ENCODE data around the gene CT45A3. TPM values are rescaled to one million over a fixed set of nuclear protein-coding genes. Genes with fewer than 3 reads are reported as not detected.
"Not testable (repeated sequence)": the region's sequence is repeated elsewhere in the genome, so short reads cannot be mapped to it uniquely, and the experiment has no call there.

The CT45A3 gene
- not detected for polyA plus RNA-seq
- long read RNA-seq, donor 1: 0 reads
- long read RNA-seq, donor 2: 0 reads
- long read RNA-seq, donor 3: 0 reads
- long read RNA-seq, donor 4: 0 reads
- long read RNA-seq, donor 5: 0 reads
- long read RNA-seq, donor 6: 0 reads
- long read RNA-seq, donor 7: 0 reads
- long read RNA-seq, donor 8: 0 reads
- long read RNA-seq, donor 9: 0 reads
- long read RNA-seq, donor 10: 0 reads

DNA sequence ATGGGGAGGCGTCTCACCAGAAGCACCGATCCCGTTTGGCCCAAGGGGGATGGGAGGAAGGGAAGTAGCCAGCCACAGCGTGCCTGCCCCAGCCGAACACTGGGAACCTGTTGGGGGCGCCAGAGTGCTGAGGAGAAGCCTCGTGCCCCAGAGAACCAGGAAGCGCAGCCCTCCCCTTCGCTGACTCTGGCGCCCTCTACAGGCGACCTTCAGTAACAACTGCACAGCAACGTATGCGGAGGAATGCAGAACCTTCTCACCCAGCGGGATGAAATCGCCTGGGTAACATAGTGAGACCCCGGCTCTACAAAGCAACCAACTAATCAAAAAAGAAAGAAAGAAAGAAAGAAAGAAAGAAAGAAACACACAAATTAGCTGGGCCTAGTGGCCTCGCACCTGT, at the start of gene CT45A3:
Gene CT45A3 (minus strand): TSS at position 101 of the 400 bp plus-strand sequence. CDS start 3,747 bp downstream, outside the sequence.
- DNase-seq; H3K4me1 ChIP-seq (ENCODE audit: control insufficient read depth in 3 of 3, insufficient read depth in 2 of 3, low read depth in 1 of 3, low read length in 2 of 3); FAIRE-seq; H3K27me3 ChIP-seq (ENCODE audit: control insufficient read depth in 3 of 3, insufficient read depth in 3 of 3, low read length in 3 of 3); H3K9me3 ChIP-seq (ENCODE audit: control insufficient read depth in 2 of 2, insufficient read depth in 1 of 2, low read depth in 1 of 2, low read length in 1 of 2); H3K36me3 ChIP-seq (ENCODE audit: control insufficient read depth in 3 of 3, insufficient read depth in 2 of 3, low read depth in 1 of 3, low read length in 3 of 3); H3K27ac ChIP-seq (ENCODE audit: low read depth in 1 of 3, low read length in 2 of 3); H3K4me3 ChIP-seq (ENCODE audit: low read depth in 1 of 3, low read length in 3 of 3): not testable (repeated sequence)
- no CpG with 5 or more reads among the region's 17 CpGs for WGBS, 3 donors

- not testable (repeated sequence) for H3K27ac ChIP-seq (ENCODE audit: low read depth in 1 of 3, low read length in 2 of 3); H3K27me3 ChIP-seq (ENCODE audit: control insufficient read depth in 3 of 3, insufficient read depth in 3 of 3, low read length in 3 of 3); FAIRE-seq; H3K9me3 ChIP-seq (ENCODE audit: control insufficient read depth in 2 of 2, insufficient read depth in 1 of 2, low read depth in 1 of 2, low read length in 1 of 2); H3K4me1 ChIP-seq (ENCODE audit: control insufficient read depth in 3 of 3, insufficient read depth in 2 of 3, low read depth in 1 of 3, low read length in 2 of 3); DNase-seq; H3K36me3 ChIP-seq (ENCODE audit: control insufficient read depth in 3 of 3, insufficient read depth in 2 of 3, low read depth in 1 of 3, low read length in 3 of 3); H3K4me3 ChIP-seq (ENCODE audit: low read depth in 1 of 3, low read length in 3 of 3)
- WGBS, 3 donors: no CpG with 5 or more reads among the region's 16 CpGs
Observed at GRCh38 chrX:135802687-135803086, 34.7 kb upstream of the CT45A3 start, which contains the start of gene CT45A6. CT45A6 (minus strand) TSS chrX:135802787; CDS start chrX:135798993, 3,794 bp downstream.

DNA sequence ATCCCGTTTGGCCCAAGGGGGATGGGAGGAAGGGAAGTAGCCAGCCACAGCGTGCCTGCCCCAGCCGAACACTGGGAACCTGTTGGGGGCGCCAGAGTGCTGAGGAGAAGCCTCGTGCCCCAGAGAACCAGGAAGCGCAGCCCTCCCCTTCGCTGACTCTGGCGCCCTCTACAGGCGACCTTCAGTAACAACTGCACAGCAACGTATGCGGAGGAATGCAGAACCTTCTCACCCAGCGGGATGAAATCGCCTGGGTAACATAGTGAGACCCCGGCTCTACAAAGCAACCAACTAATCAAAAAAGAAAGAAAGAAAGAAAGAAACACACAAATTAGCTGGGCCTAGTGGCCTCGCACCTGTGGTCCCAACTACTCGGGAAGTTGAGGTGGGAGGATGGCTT, 17.4 kb upstream of the CT45A3 start, which contains the start of gene CT45A5:
Gene CT45A5 (minus strand): TSS at position 101 of the 400 bp plus-strand sequence. CDS start 3,774 bp downstream, outside the sequence.
- not testable (repeated sequence) for H3K27ac ChIP-seq (ENCODE audit: low read depth in 1 of 3, low read length in 2 of 3); FAIRE-seq; H3K9me3 ChIP-seq (ENCODE audit: control insufficient read depth in 2 of 2, insufficient read depth in 1 of 2, low read depth in 1 of 2, low read length in 1 of 2); H3K4me1 ChIP-seq (ENCODE audit: control insufficient read depth in 3 of 3, insufficient read depth in 2 of 3, low read depth in 1 of 3, low read length in 2 of 3); H3K27me3 ChIP-seq (ENCODE audit: control insufficient read depth in 3 of 3, insufficient read depth in 3 of 3, low read length in 3 of 3); H3K36me3 ChIP-seq (ENCODE audit: control insufficient read depth in 3 of 3, insufficient read depth in 2 of 3, low read depth in 1 of 3, low read length in 3 of 3); DNase-seq; H3K4me3 ChIP-seq (ENCODE audit: low read depth in 1 of 3, low read length in 3 of 3)
- WGBS, 3 donors: no CpG with 5 or more reads among the region's 16 CpGs

DNA sequence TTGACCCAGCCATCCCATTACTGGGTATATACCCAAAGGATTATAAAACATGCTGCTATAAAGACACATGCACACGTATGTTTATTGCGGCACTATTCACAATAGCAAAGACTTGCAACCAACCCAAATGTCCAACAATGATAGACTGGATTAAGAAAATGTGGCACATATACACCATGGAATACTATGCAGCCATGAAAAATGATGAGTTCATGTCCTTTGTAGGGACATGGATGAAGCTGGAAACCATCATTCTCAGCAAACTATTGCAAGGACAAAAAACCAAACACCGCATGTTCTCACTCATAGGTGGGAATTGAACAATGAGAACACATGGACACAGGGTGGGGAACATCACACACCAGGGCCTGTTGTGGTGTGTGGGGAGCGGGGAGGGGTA, 23.3 kb downstream of the CT45A3 start:
- not testable (repeated sequence) for H3K27ac ChIP-seq (ENCODE audit: low read depth in 1 of 3, low read length in 2 of 3); DNase-seq; FAIRE-seq; H3K4me1 ChIP-seq (ENCODE audit: control insufficient read depth in 3 of 3, insufficient read depth in 2 of 3, low read depth in 1 of 3, low read length in 2 of 3); H3K27me3 ChIP-seq (ENCODE audit: control insufficient read depth in 3 of 3, insufficient read depth in 3 of 3, low read length in 3 of 3); H3K4me3 ChIP-seq (ENCODE audit: low read depth in 1 of 3, low read length in 3 of 3); H3K9me3 ChIP-seq (ENCODE audit: control insufficient read depth in 2 of 2, insufficient read depth in 1 of 2, low read depth in 1 of 2, low read length in 1 of 2); H3K36me3 ChIP-seq (ENCODE audit: control insufficient read depth in 3 of 3, insufficient read depth in 2 of 3, low read depth in 1 of 3, low read length in 3 of 3)
- WGBS, 3 donors: 86 to 95% (median 89%) methylated on average over 3 of the region's 4 CpGs

GRCh38 chrX:135741192-135741715, 26.7 kb downstream of the CT45A3 start:
- WGBS, 3 donors: 85 to 93% (median 93%) methylated on average over 19 to 23 of the region's 23 CpGs
- FAIRE-seq: no peak
- H3K27me3 ChIP-seq (ENCODE audit: control insufficient read depth in 3 of 3, insufficient read depth in 3 of 3, low read length in 3 of 3): no peaks in the 10 kb centered on the region
- no peaks in the 10 kb centered on the region for H3K9me3 ChIP-seq (ENCODE audit: control insufficient read depth in 2 of 2, insufficient read depth in 1 of 2, low read depth in 1 of 2, low read length in 1 of 2)
- H3K4me1 ChIP-seq (ENCODE audit: control insufficient read depth in 3 of 3, insufficient read depth in 2 of 3, low read depth in 1 of 3, low read length in 2 of 3): no peaks in the 10 kb centered on the region
- no peaks in the 10 kb centered on the region for H3K36me3 ChIP-seq (ENCODE audit: control insufficient read depth in 3 of 3, insufficient read depth in 2 of 3, low read depth in 1 of 3, low read length in 3 of 3)
- no peak overlapping the region for H3K27ac ChIP-seq (ENCODE audit: low read depth in 1 of 3, low read length in 2 of 3)
- DNase-seq: no peak
- no peak overlapping the region for H3K4me3 ChIP-seq (ENCODE audit: low read depth in 1 of 3, low read length in 3 of 3)

GRCh38 chrX:135740681-135741149, 27.3 kb downstream of the CT45A3 start:
- no peaks in the 10 kb centered on the region for H3K27me3 ChIP-seq (ENCODE audit: control insufficient read depth in 3 of 3, insufficient read depth in 3 of 3, low read length in 3 of 3)

GRCh38 chrX:135737366-135738071, 30.5 kb downstream of the CT45A3 start:
- WGBS, 3 donors: 37 to 48% (median 42%) methylated on average over 4 of the region's 4 CpGs
- Histone ChIP-seq H3K4me3 (ENCODE audit: low read depth in 1 of 3, low read length in 3 of 3) (no peak overlapping the region), H3K27me3 (ENCODE audit: control insufficient read depth in 3 of 3, insufficient read depth in 3 of 3, low read length in 3 of 3) (no peaks in the 10 kb centered on the region), H3K36me3 (ENCODE audit: control insufficient read depth in 3 of 3, insufficient read depth in 2 of 3, low read depth in 1 of 3, low read length in 3 of 3) (no peaks in the 10 kb centered on the region), H3K27ac (ENCODE audit: low read depth in 1 of 3, low read length in 2 of 3) (no peak overlapping the region), H3K9me3 (ENCODE audit: control insufficient read depth in 2 of 2, insufficient read depth in 1 of 2, low read depth in 1 of 2, low read length in 1 of 2) (no peaks in the 10 kb centered on the region), H3K4me1 (ENCODE audit: control insufficient read depth in 3 of 3, insufficient read depth in 2 of 3, low read depth in 1 of 3, low read length in 2 of 3) (no peaks in the 10 kb centered on the region)
- DNase-seq: no peak
- FAIRE-seq: no peak

More at GRCh38 chrX:135740681-135741149, 27.3 kb downstream of the CT45A3 start:
- FAIRE-seq: no peak
- H3K4me3 ChIP-seq (ENCODE audit: low read depth in 1 of 3, low read length in 3 of 3): no peak overlapping the region
- no peaks in the 10 kb centered on the region for H3K9me3 ChIP-seq (ENCODE audit: control insufficient read depth in 2 of 2, insufficient read depth in 1 of 2, low read depth in 1 of 2, low read length in 1 of 2)
- no peaks in the 10 kb centered on the region for H3K4me1 ChIP-seq (ENCODE audit: control insufficient read depth in 3 of 3, insufficient read depth in 2 of 3, low read depth in 1 of 3, low read length in 2 of 3)
- peak in 1 of 2 donors; percentile 0 for DNase-seq
- WGBS, 3 donors: 54 to 73% (median 65%) methylated on average over 14 to 18 of the region's 18 CpGs
- no peaks in the 10 kb centered on the region for H3K36me3 ChIP-seq (ENCODE audit: control insufficient read depth in 3 of 3, insufficient read depth in 2 of 3, low read depth in 1 of 3, low read length in 3 of 3)
- no peak overlapping the region for H3K27ac ChIP-seq (ENCODE audit: low read depth in 1 of 3, low read length in 2 of 3)

GRCh38 chrX:135734666-135735065, 33.3 kb downstream of the CT45A3 start:
- not testable (repeated sequence) for H3K27ac ChIP-seq (ENCODE audit: low read depth in 1 of 3, low read length in 2 of 3); H3K4me1 ChIP-seq (ENCODE audit: control insufficient read depth in 3 of 3, insufficient read depth in 2 of 3, low read depth in 1 of 3, low read length in 2 of 3); FAIRE-seq; H3K9me3 ChIP-seq (ENCODE audit: control insufficient read depth in 2 of 2, insufficient read depth in 1 of 2, low read depth in 1 of 2, low read length in 1 of 2); H3K4me3 ChIP-seq (ENCODE audit: low read depth in 1 of 3, low read length in 3 of 3); H3K27me3 ChIP-seq (ENCODE audit: control insufficient read depth in 3 of 3, insufficient read depth in 3 of 3, low read length in 3 of 3); DNase-seq; H3K36me3 ChIP-seq (ENCODE audit: control insufficient read depth in 3 of 3, insufficient read depth in 2 of 3, low read depth in 1 of 3, low read length in 3 of 3)
- WGBS, 3 donors: 51 to 67% (median 62%) methylated on average over 5 of the region's 5 CpGs

Data from small intestine (tissue), 16 donors.